PC-3 (cell line): Measurements from ENCODE around the gene EHD3.

Experiments used
- CTCF ChIP-seq: fragments of 300-600 bp; sonication (generic); conservative IDR thresholded peaks from 2 replicates; pipeline ENCODE4 v1.5.1; 2017; ENCODE audit warnings: antibody characterized with exemption, low read depth, mild to moderate bottlenecking, low read length
- EZH2 ChIP-seq: fragments of 300-600 bp; sonication (generic); IDR thresholded peaks from one replicate; pipeline ENCODE4 v1.6.1; 2017; ENCODE audit warnings: antibody characterized with exemption, mild to moderate bottlenecking, low read length; ENCODE audit not compliant: unreplicated experiment
- EZH2phosphoT487 ChIP-seq: fragments of 300-600 bp; sonication (generic); IDR thresholded peaks from 2 replicates; pipeline ENCODE4 v1.6.1; 2018; ENCODE audit warnings: mild to moderate bottlenecking, antibody characterized with exemption, low read length, borderline replicate concordance

DNA sequence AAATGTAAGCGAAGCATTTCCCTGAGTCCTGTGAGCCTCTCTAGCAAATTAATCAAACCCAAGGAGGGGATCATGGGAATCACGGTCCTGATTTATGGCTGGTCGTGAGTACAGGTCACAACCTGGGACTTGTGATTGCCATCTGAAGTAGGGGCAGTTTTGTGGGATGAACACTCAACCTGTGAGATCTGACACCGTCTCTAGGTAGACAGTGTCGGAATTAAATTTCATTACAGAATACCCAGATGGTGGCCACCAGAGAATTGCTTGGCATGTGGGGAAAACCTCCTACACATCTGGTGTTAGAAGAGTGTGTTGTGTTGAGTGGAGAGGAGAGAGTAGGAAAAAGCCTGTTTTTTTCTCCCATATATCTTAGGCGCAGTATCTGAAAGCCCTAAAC is 29.2 kb upstream of the EHD3 start:
- TF ChIP-seq CTCF (no peak), EZH2 (no peak), EZH2phosphoT487 (no peak)
